ENCODE data around the gene GLTP. TPM values are rescaled to one million over a fixed set of nuclear protein-coding genes. Genes with fewer than 3 reads are reported as not detected.

GLTP gene
- total RNA-seq, 1 donor from 2014 or later = 48.7 TPM

- H3K27ac Mint-ChIP-seq = no peak overlapping the region
- peaks cover 5% of the 10 kb centered on the region for H3K36me3 Mint-ChIP-seq
- no peaks in the 10 kb centered on the region for H3K9me3 Mint-ChIP-seq
- no peak overlapping the region for H3K4me3 Mint-ChIP-seq
- no peak for DNase-seq (ENCODE audit: extremely low spot score, unreplicated experiment)
- no peaks in the 10 kb centered on the region for H3K27me3 Mint-ChIP-seq
- peaks cover 8% of the 10 kb centered on the region for H3K4me1 Mint-ChIP-seq (ENCODE audit: unreplicated experiment)
- TF ChIP-seq CTCF (conservative IDR thresholded peaks at IDR 0.05) = no peak
These were observed 45.7 kb upstream of the GLTP start for GRCh38 chr12:109926016-109926415.

- no peak for TF ChIP-seq CTCF (conservative IDR thresholded peaks at IDR 0.05)
- H3K36me3 Mint-ChIP-seq = peaks cover 12% of the 10 kb centered on the region
- H3K4me1 Mint-ChIP-seq (ENCODE audit: unreplicated experiment) = peaks cover 8% of the 10 kb centered on the region
- H3K27ac Mint-ChIP-seq = no peak overlapping the region
- H3K9me3 Mint-ChIP-seq = no peaks in the 10 kb centered on the region
- no peak for DNase-seq (ENCODE audit: extremely low spot score, unreplicated experiment)
- H3K4me3 Mint-ChIP-seq = no peak overlapping the region
- H3K27me3 Mint-ChIP-seq = no peaks in the 10 kb centered on the region
These were observed 45.0 kb upstream of the GLTP start for GRCh38 chr12:109925185-109925840.

- no peak for TF ChIP-seq CTCF (conservative IDR thresholded peaks at IDR 0.05)
- H3K4me3 Mint-ChIP-seq = no peak overlapping the region
- H3K27me3 Mint-ChIP-seq = no peaks in the 10 kb centered on the region
- H3K4me1 Mint-ChIP-seq (ENCODE audit: unreplicated experiment) = peaks cover 8% of the 10 kb centered on the region
- no peaks in the 10 kb centered on the region for H3K9me3 Mint-ChIP-seq
- DNase-seq (ENCODE audit: extremely low spot score, unreplicated experiment) = no peak
- H3K27ac Mint-ChIP-seq = no peak overlapping the region
- peaks cover 20% of the 10 kb centered on the region for H3K36me3 Mint-ChIP-seq
These were observed 43.3 kb upstream of the GLTP start for GRCh38 chr12:109923481-109924245.

- H3K36me3 Mint-ChIP-seq = peaks cover 21% of the 10 kb centered on the region
- no peaks in the 10 kb centered on the region for H3K9me3 Mint-ChIP-seq
- no peak overlapping the region for H3K27ac Mint-ChIP-seq
- no peak for DNase-seq (ENCODE audit: extremely low spot score, unreplicated experiment)
- peaks cover 8% of the 10 kb centered on the region for H3K4me1 Mint-ChIP-seq (ENCODE audit: unreplicated experiment)
- H3K27me3 Mint-ChIP-seq = no peaks in the 10 kb centered on the region
- no peak overlapping the region for H3K4me3 Mint-ChIP-seq
- no peak for TF ChIP-seq CTCF (conservative IDR thresholded peaks at IDR 0.05)
These were observed 42.7 kb upstream of the GLTP start for GRCh38 chr12:109923038-109923437.

GRCh38 chr12:109921982-109922381 lies 41.6 kb upstream of the GLTP start:
- no peak overlapping the region for H3K27ac Mint-ChIP-seq
- H3K4me3 Mint-ChIP-seq = no peak overlapping the region
- DNase-seq (ENCODE audit: extremely low spot score, unreplicated experiment) = no peak
- peaks cover 4% of the 10 kb centered on the region for H3K4me1 Mint-ChIP-seq (ENCODE audit: unreplicated experiment)
- H3K36me3 Mint-ChIP-seq = peaks cover 20% of the 10 kb centered on the region
- no peaks in the 10 kb centered on the region for H3K9me3 Mint-ChIP-seq
- no peak for TF ChIP-seq CTCF (conservative IDR thresholded peaks at IDR 0.05)
- no peaks in the 10 kb centered on the region for H3K27me3 Mint-ChIP-seq
